Spleen (tissue), 11 donors: Measurements from ENCODE around the gene STKLD1. TPM values are rescaled to one million over a fixed set of nuclear protein-coding genes. Genes with fewer than 3 reads are reported as not detected.
"Not testable (repeated sequence)": the region's sequence is repeated elsewhere in the genome, so short reads cannot be mapped to it uniquely, and the experiment has no call there.

Experiments
- DNase-seq: peaks from one replicate; pipeline ENCODE4 v3.0.0-alpha.2; 2020
- H3K27ac ChIP-seq, 8 donors: fragments of 200-600 bp; sonication (generic) in 7 of 8; 1 replicate in 4 of 8; 2 replicates in 4 of 8; pipeline versions ENCODE4 v1.5.0 to v1.8.0; 2016 to 2021; ENCODE audit warnings: inconsistent platforms in 4 of 8, mild to moderate bottlenecking in 4 of 8, moderate library complexity in 1 of 8
- H3K27me3 ChIP-seq, 7 donors: fragments of 200-600 bp; sonication (generic) in 6 of 7; replicated peaks in 1 of 7; 1 replicate in 4 of 7; 2 replicates in 3 of 7; pipeline versions ENCODE4 v1.5.0 to v1.8.0; 2016 to 2021; ENCODE audit warnings: inconsistent platforms in 3 of 7, mild to moderate bottlenecking in 1 of 7
- H3K36me3 ChIP-seq, 6 donors: fragments of 200-600 bp; sonication (generic) in 5 of 6; 1 replicate in 4 of 6; 2 replicates in 2 of 6; pipeline versions ENCODE4 v1.5.0 to v1.8.0; 2016 to 2021; ENCODE audit warnings: inconsistent platforms in 2 of 6
- H3K4me1 ChIP-seq, 6 donors: fragments of 200-600 bp; sonication (generic) in 5 of 6; 1 replicate in 3 of 6; 2 replicates in 3 of 6; pipeline versions ENCODE4 v1.5.0 to v1.8.0; 2016 to 2021; ENCODE audit warnings: inconsistent platforms in 3 of 6
- H3K4me3 ChIP-seq, 8 donors: fragments of 200-600 bp; sonication (generic) in 7 of 8; 1 replicate in 4 of 8; 2 replicates in 4 of 8; pipeline versions ENCODE4 v1.5.0 to v1.8.0; 2016 to 2021; ENCODE audit warnings: inconsistent platforms in 4 of 8, mild to moderate bottlenecking in 4 of 8, moderate library complexity in 2 of 8
- H3K9me3 ChIP-seq, 8 donors: fragments of 200-600 bp; sonication (generic) in 7 of 8; 1 replicate in 4 of 8; 2 replicates in 4 of 8; pipeline versions ENCODE4 v1.5.0 to v1.8.0; 2016 to 2021; ENCODE audit warnings: inconsistent platforms in 4 of 8
- CTCF ChIP-seq, 11 experiments: fragments of 200-600 bp in 7 of 11; fragments of 450-650 bp in 4 of 11; sonication (generic) in 4 of 11; IDR thresholded peaks in 8 of 11; conservative IDR thresholded peaks in 3 of 11; 1 replicate in 7 of 11; 2 replicates in 4 of 11; pipeline versions ENCODE4 v1.4.0 to v1.8.0; 2016 to 2021; ENCODE audit warnings: antibody characterized with exemption in 11 of 11, inconsistent platforms in 4 of 11, mild to moderate bottlenecking in 1 of 11
- POLR2A ChIP-seq, 3 donors: fragments of 450-650 bp; IDR thresholded peaks; one replicate each; pipeline ENCODE4 v1.5.1; 2017; ENCODE audit warnings: antibody characterized with exemption in 3 of 3, mild to moderate bottlenecking in 1 of 3
- POLR2AphosphoS5 ChIP-seq, 3 donors: sonication (generic); formaldehyde crosslinking; IDR thresholded peaks; one replicate each; pipeline ENCODE4 v1.5.1; 2017; ENCODE audit warnings: antibody characterized with exemption in 3 of 3
- WGBS, 5 donors: extraction: QIAGEN DNeasy Blood & Tissue Kit in 3 of 5; methylation state at CpG; one replicate each; pipeline versions ENCODE4 v1.1.5 to v1.1.7; 2013 to 2018; 5-methylcytosine and 5-hydroxymethylcytosine counted together
- intact Hi-C: fragments of 100-400 bp; cut with DNase I; formaldehyde crosslinking; loops from one replicate; pipeline ENCODE4 v1.15.0; 2023; ENCODE audit warnings: low total_unique reads
- polyA plus RNA-seq, 3 donors: library from polyadenylated mRNA; stranded (reverse); fragments of 200-250 nt; gene quantifications; one replicate each; pipeline ENCODE4 v1.2.1, GENCODE V29; 2013
- total RNA-seq, 7 donors: library from RNA; depleted of rRNA in 3 of 7; stranded (reverse); fragments of >200 nt in 3 of 7; fragmentation: NEBNext Ultra II Directional in 4 of 7; extraction: Animal tissue kit (Norgen Biotek cat#: 25700) in 4 of 7; gene quantifications; one replicate each; pipeline versions ENCODE4 v1.1.0 to v1.2.1, GENCODE V29; 2016 to 2021
- donor health status: healthy with polysubstance abuse.
- donor health status: DM: no; HTN: no; CAD: no; lungs with moderate emphysema.
- donor health status: DM: no; HTN: no; CAD: no.
- donor health status: Bipolar disorder and iron deficiency.
- donor health status: healthy.
- donor health status: DM: no; HTN: no; CAD: no.
- donor health status: DM: yes; HTN: yes; CAD: no.

The STKLD1 gene
- total and polyA plus RNA-seq, 10 donors: 0.29 to 1.5 (median 0.95) TPM; not detected in 2

- TF ChIP-seq POLR2AphosphoS5 (IDR thresholded peaks at IDR 0.05) (no peak), CTCF (IDR thresholded peaks at IDR 0.05 in 8 of 11, conservative IDR thresholded peaks at IDR 0.05 in 3 of 11) (no peak), POLR2A (IDR thresholded peaks at IDR 0.05) (no peak)
- WGBS, 5 donors: 84 to 96% (median 90%) methylated on average over 4 to 12 of the region's 12 CpGs
- Histone ChIP-seq H3K27me3 (no peaks in the 10 kb centered on the region), H3K9me3 (no peaks in the 10 kb centered on the region), H3K4me3 (no peak overlapping the region), H3K4me1 (no peaks in the 10 kb centered on the region), H3K27ac (no peak overlapping the region), H3K36me3 (no peaks in the 10 kb centered on the region)
- intact Hi-C loops: no loop called here
- peak; percentile 74 for DNase-seq
Observed at GRCh38 chr9:133449760-133450159, 73.6 kb downstream of the STKLD1 start.

DNA sequence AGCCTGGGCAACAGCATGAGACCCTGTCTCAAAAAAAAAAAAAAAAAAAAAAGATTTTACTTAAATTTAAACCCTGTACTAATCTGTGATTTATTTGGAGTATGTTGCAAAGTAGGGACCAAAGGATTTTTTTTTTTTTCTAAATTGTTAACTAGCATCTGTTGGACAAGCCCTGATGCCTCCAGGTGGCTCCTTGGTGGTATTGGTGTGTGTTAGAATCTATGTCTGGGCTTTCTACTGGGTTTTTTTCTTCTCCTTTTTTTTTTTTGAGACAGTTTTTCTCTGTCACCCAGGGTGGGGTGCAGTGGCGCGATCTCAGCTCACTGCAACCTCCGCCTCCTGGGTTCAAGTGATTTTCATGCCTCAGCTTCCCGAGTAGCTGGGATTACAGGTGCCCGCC is 75.7 kb downstream of the STKLD1 start:
- H3K9me3 ChIP-seq, H3K4me1 ChIP-seq, intact Hi-C loops, H3K4me3 ChIP-seq, H3K36me3 ChIP-seq, DNase-seq, H3K27me3 ChIP-seq, H3K27ac ChIP-seq: not testable (repeated sequence)
- WGBS, 5 donors: 74 to 90% (median 83%) methylated on average over 5 of the region's 5 CpGs

DNA sequence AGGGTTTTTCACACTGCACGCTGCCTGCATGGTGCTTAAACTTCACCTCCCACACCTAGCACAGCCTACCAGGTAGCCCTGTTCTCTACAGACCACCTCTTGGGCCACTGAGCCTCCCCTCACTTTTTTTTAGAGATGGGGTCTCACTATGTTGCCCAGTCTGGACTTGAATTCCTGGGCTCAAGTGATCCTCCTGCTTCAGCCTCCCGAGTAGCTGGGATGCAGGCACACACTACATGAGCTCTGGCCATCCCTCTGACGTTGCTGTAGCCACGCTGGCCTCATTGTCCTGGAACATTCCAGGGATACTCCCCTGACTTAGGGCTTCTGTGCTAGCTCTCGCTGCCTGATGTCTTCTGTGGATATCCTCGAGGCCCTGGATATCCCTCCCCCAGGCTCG is 76.4 kb downstream of the STKLD1 start:
- no peaks in the 10 kb centered on the region for H3K36me3 ChIP-seq
- H3K4me3 ChIP-seq: no peak overlapping the region
- no peaks in the 10 kb centered on the region for H3K4me1 ChIP-seq
- no peak overlapping the region for H3K27ac ChIP-seq
- WGBS, 5 donors: 84 to 99% (median 86%) methylated on average over 7 of the region's 7 CpGs
- H3K27me3 ChIP-seq: no peaks in the 10 kb centered on the region
- intact Hi-C loops: no loop called here
- TF ChIP-seq POLR2A (IDR thresholded peaks at IDR 0.05): no peak
- no peak for TF ChIP-seq POLR2AphosphoS5 (IDR thresholded peaks at IDR 0.05)
- DNase-seq: no peak
- no peaks in the 10 kb centered on the region for H3K9me3 ChIP-seq

GRCh38 chr9:133453651-133454050 is 77.5 kb downstream of the STKLD1 start:
- H3K4me3 ChIP-seq: no peak overlapping the region
- H3K36me3 ChIP-seq: no peaks in the 10 kb centered on the region
- no peaks in the 10 kb centered on the region for H3K9me3 ChIP-seq
- H3K4me1 ChIP-seq: peaks cover 0 to 2% (median 2%) of the 10 kb centered on the region in 6 donors
- WGBS, 5 donors: 74 to 86% (median 81%) methylated on average over 11 of the region's 11 CpGs
- DNase-seq: no peak
- TF ChIP-seq POLR2AphosphoS5 (IDR thresholded peaks at IDR 0.05) (no peak), POLR2A (IDR thresholded peaks at IDR 0.05) (no peak), CTCF (IDR thresholded peaks at IDR 0.05 in 8 of 11, conservative IDR thresholded peaks at IDR 0.05 in 3 of 11) (no peak)
- H3K27me3 ChIP-seq: no peaks in the 10 kb centered on the region
- intact Hi-C loops: no loop called here
- no peak overlapping the region for H3K27ac ChIP-seq

DNA sequence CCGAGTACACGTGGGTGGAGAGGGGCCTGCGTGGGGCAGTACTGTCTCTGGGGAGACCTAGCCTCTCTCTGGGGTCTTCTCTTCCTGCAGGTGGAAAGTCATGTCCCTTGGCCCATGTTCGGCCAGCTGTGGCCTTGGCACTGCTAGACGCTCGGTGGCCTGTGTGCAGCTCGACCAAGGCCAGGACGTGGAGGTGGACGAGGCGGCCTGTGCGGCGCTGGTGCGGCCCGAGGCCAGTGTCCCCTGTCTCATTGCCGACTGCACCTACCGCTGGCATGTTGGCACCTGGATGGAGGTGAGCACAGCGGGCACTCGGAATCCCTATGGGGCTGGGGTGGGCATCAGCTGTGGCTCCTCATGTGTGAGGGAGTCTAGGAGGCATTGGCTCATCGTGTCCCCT is 78.2 kb downstream of the STKLD1 start:
- intact Hi-C loops: no loop called here
- no peak overlapping the region for H3K4me3 ChIP-seq
- 79 to 86% (median 85%) methylated on average over 9 to 19 of the region's 19 CpGs for WGBS, 5 donors
- peaks cover 0 to 9% (median 8%) of the 10 kb centered on the region in 6 donors for H3K4me1 ChIP-seq
- no peaks in the 10 kb centered on the region for H3K36me3 ChIP-seq
- no peak overlapping the region for H3K27ac ChIP-seq
- no peaks in the 10 kb centered on the region for H3K9me3 ChIP-seq
- H3K27me3 ChIP-seq: no peaks in the 10 kb centered on the region
- no peak for TF ChIP-seq CTCF (IDR thresholded peaks at IDR 0.05 in 8 of 11, conservative IDR thresholded peaks at IDR 0.05 in 3 of 11)
- no peak for DNase-seq
